ENCODE results near the gene LPIN2.

- TF ChIP-seq CTCF (IDR thresholded peaks at IDR 0.05; ENCODE audit: insufficient read depth, low read depth, low read length) (no peak), EZH2 (IDR thresholded peaks at IDR 0.05; ENCODE audit: insufficient read depth, low read length) (no peak)
Measured at GRCh38 chr18:3055816-3056215, 42.9 kb upstream of the LPIN2 start.
